SK-N-SH treated with all-trans-retinoic acid at 6 μM for 48 hours (cell line): ENCODE measurements around the gene CPPED1.

Experiments
- ATAC-seq: fragments of 200-7000 bp; cut with Tn5 transposase; 3 replicates; pipeline ENCODE4 v1.9.1; 2020; ENCODE audit warnings: mild to moderate bottlenecking, moderate library complexity
- ARNTL ChIP-seq: fragments of 450-650 bp; formaldehyde crosslinking; IDR thresholded peaks from 2 replicates; pipeline ENCODE4 v1.5.0; 2020; ENCODE audit warnings: low read depth, mild to moderate bottlenecking, moderate library complexity, borderline replicate concordance
- BACH2 ChIP-seq: fragments of 250-450 bp; sonication (Bioruptor Pico); IDR thresholded peaks from 2 replicates; pipeline ENCODE4 v1.9.0; 2021; ENCODE audit warnings: mild to moderate bottlenecking, borderline replicate concordance
- CSDC2 ChIP-seq: fragments of 250-450 bp; sonication (Bioruptor Pico); IDR thresholded peaks from 2 replicates; pipeline ENCODE4 v1.5.0; 2020; ENCODE audit warnings: mild to moderate bottlenecking, moderate library complexity
- ESRRG ChIP-seq: fragments of 250-450 bp; sonication (Bioruptor Pico); IDR thresholded peaks from 2 replicates; pipeline ENCODE4 v1.6.1; 2021; ENCODE audit warnings: mild to moderate bottlenecking
- ISL1 ChIP-seq: fragments of 250-450 bp; sonication (Bioruptor Pico); IDR thresholded peaks from 2 replicates; pipeline ENCODE4 v2.1.2; 2022; ENCODE audit warnings: mild to moderate bottlenecking, moderate library complexity
- OSR1 ChIP-seq: fragments of 250-450 bp; sonication (Bioruptor Pico); IDR thresholded peaks from 2 replicates; pipeline ENCODE4 v1.8.0; 2022; ENCODE audit warnings: moderate library complexity, mild to moderate bottlenecking, inconsistent platforms
- PPARA ChIP-seq: fragments of 250-450 bp; sonication (Bioruptor Pico); IDR thresholded peaks from 2 replicates; pipeline ENCODE4 v1.5.0; 2020; ENCODE audit warnings: mild to moderate bottlenecking, borderline replicate concordance
- RARB ChIP-seq: fragments of 250-450 bp; sonication (Bioruptor Pico); IDR thresholded peaks from 2 replicates; pipeline ENCODE4 v1.8.0; 2021; ENCODE audit warnings: mild to moderate bottlenecking, moderate library complexity
- SNAI2 ChIP-seq: fragments of 250-450 bp; sonication (Bioruptor Pico); IDR thresholded peaks from 2 replicates; pipeline ENCODE4 v1.5.0; 2020; ENCODE audit warnings: mild to moderate bottlenecking, moderate library complexity
- TCF4 ChIP-seq: fragments of 250-450 bp; sonication (Bioruptor Pico); IDR thresholded peaks from 2 replicates; pipeline ENCODE4 v1.8.0; 2021; ENCODE audit warnings: mild to moderate bottlenecking, moderate library complexity, borderline replicate concordance
- TOX ChIP-seq: fragments of 250-450 bp; sonication (Bioruptor Pico); IDR thresholded peaks from 2 replicates; pipeline ENCODE4 v1.8.0; 2021; ENCODE audit warnings: mild to moderate bottlenecking, moderate library complexity, borderline replicate concordance
- ZFP3 ChIP-seq: fragments of 250-450 bp; sonication (Bioruptor Pico); IDR thresholded peaks from 2 replicates; pipeline ENCODE4 v1.5.0; 2020; ENCODE audit warnings: mild to moderate bottlenecking, moderate library complexity
- ZFP30 ChIP-seq: fragments of 450-650 bp; formaldehyde crosslinking; IDR thresholded peaks from 2 replicates; pipeline ENCODE4 v1.5.0; 2022; ENCODE audit warnings: mild to moderate bottlenecking, moderate library complexity
- ZNF565 ChIP-seq: fragments of 450-650 bp; formaldehyde crosslinking; conservative IDR thresholded peaks from 2 replicates; pipeline ENCODE4 v1.5.0; 2020; ENCODE audit warnings: low read depth, mild to moderate bottlenecking, moderate library complexity
- ZNF70 ChIP-seq: fragments of 450-650 bp; formaldehyde crosslinking; IDR thresholded peaks from 2 replicates; pipeline ENCODE4 v1.5.0; 2020; ENCODE audit warnings: mild to moderate bottlenecking, moderate library complexity
- ZNF8 ChIP-seq: fragments of 450-650 bp; formaldehyde crosslinking; IDR thresholded peaks from 2 replicates; pipeline ENCODE4 v1.5.0; 2020; ENCODE audit warnings: mild to moderate bottlenecking, moderate library complexity
- TF ChIP-seq, protein P1 (sequence below): fragments of 250-450 bp; sonication (Bioruptor Pico); IDR thresholded peaks from 2 replicates; pipeline ENCODE4 v1.5.1; 2020; ENCODE audit warnings: low read depth, mild to moderate bottlenecking, moderate library complexity
- TF ChIP-seq, protein P2 (sequence below): fragments of 250-450 bp; sonication (Bioruptor Pico); IDR thresholded peaks from 2 replicates; pipeline ENCODE4 v1.5.1; 2021; ENCODE audit warnings: mild to moderate bottlenecking, moderate library complexity
- TF ChIP-seq, protein P3 (sequence below): fragments of 250-450 bp; sonication (Bioruptor Pico); IDR thresholded peaks from 2 replicates; pipeline ENCODE4 v1.8.0; 2021; ENCODE audit warnings: low read depth, mild to moderate bottlenecking, moderate library complexity, borderline replicate concordance
- TF ChIP-seq, protein P4 (sequence below): fragments of 250-450 bp; sonication (Bioruptor Pico); IDR thresholded peaks from 2 replicates; pipeline ENCODE4 v1.8.0; 2020; ENCODE audit warnings: mild to moderate bottlenecking, moderate library complexity, borderline replicate concordance

The CPPED1 gene

DNA sequence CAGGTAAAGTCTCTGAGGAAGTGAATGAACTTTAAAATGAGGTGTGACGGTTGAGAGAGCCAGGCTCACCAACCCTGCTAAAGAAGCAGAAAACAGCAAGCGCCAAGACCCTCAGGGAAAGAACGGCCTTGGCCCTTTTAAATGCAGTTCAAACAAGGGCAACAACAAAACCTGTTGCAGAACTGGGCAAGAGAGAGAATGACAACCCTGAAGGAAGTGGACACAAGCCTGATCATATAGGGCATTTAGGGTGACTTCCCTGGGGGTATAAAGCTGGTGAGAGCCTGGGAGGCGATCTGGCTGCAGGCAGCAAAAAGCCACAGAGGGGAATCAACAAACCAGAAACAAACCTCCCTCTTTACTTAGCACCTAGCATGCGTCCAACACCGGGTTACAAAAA is 1.0 kb downstream of the CPPED1 start (continued):
- no peak for TF ChIP-seq RARB (CRISPR knock-in tag)

DNA sequence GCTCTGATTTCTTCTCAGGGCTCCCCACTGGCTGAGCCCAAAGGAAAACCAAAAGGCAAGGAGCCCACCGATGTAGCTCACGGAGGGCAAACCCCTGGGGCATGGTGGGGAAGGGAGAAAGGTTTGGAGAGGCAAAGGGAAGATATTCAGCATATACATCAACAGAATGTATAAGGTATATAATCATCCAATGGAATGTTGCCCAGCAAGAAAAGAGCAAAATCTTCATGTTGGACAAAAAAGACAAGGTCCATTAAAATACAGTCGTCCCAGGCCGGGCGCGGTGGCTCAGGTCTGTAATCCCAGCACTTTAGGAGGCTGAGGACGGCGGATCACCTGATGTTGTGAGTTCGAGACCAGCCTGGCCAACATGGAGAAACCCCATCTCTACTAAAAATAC is 1.6 kb downstream of the CPPED1 start:
- TF ChIP-seq, protein P1, sequence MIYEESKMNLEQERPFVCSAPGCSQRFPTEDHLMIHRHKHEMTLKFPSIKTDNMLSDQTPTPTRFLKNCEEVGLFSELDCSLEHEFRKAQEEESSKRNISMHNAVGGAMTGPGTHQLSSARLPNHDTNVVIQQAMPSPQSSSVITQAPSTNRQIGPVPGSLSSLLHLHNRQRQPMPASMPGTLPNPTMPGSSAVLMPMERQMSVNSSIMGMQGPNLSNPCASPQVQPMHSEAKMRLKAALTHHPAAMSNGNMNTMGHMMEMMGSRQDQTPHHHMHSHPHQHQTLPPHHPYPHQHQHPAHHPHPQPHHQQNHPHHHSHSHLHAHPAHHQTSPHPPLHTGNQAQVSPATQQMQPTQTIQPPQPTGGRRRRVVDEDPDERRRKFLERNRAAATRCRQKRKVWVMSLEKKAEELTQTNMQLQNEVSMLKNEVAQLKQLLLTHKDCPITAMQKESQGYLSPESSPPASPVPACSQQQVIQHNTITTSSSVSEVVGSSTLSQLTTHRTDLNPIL (CRISPR knock-in tag) = no peak
- TF ChIP-seq, all 23 proteins: peak for 0

GRCh38 chr16:12801511-12802042 is 2.1 kb downstream of the CPPED1 start:
- ATAC-seq = peak; percentile 13; the same call in 2 of the 3 replicates
- TF ChIP-seq, protein P2, sequence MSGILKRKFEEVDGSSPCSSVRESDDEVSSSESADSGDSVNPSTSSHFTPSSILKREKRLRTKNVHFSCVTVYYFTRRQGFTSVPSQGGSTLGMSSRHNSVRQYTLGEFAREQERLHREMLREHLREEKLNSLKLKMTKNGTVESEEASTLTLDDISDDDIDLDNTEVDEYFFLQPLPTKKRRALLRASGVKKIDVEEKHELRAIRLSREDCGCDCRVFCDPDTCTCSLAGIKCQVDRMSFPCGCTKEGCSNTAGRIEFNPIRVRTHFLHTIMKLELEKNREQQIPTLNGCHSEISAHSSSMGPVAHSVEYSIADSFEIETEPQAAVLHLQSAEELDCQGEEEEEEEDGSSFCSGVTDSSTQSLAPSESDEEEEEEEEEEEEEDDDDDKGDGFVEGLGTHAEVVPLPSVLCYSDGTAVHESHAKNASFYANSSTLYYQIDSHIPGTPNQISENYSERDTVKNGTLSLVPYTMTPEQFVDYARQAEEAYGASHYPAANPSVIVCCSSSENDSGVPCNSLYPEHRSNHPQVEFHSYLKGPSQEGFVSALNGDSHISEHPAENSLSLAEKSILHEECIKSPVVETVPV (CRISPR knock-in tag) = no peak
- TF ChIP-seq OSR1 (CRISPR knock-in tag) (no peak), ZFP30 (CRISPR knock-in tag) (no peak), ZFP3 (CRISPR knock-in tag) (no peak), ZNF8 (CRISPR knock-in tag) (no peak), TOX (no peak), RARB (CRISPR knock-in tag) (no peak), ESRRG (CRISPR knock-in tag) (no peak), TCF4 (no peak), BACH2 (no peak), ARNTL (CRISPR knock-in tag) (no peak), SNAI2 (CRISPR knock-in tag) (no peak), CSDC2 (CRISPR knock-in tag) (no peak), ZNF565 (no peak), ZNF70 (CRISPR knock-in tag) (no peak), PPARA (CRISPR knock-in tag) (no peak)
- TF ChIP-seq, protein P3, sequence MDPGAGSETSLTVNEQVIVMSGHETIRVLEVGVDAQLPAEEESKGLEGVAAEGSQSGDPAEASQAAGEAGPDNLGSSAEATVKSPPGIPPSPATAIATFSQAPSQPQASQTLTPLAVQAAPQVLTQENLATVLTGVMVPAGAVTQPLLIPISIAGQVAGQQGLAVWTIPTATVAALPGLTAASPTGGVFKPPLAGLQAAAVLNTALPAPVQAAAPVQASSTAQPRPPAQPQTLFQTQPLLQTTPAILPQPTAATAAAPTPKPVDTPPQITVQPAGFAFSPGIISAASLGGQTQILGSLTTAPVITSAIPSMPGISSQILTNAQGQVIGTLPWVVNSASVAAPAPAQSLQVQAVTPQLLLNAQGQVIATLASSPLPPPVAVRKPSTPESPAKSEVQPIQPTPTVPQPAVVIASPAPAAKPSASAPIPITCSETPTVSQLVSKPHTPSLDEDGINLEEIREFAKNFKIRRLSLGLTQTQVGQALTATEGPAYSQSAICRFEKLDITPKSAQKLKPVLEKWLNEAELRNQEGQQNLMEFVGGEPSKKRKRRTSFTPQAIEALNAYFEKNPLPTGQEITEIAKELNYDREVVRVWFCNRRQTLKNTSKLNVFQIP = no peak
- TF ChIP-seq, protein P1 (CRISPR knock-in tag) = no peak
- TF ChIP-seq, protein P4, sequence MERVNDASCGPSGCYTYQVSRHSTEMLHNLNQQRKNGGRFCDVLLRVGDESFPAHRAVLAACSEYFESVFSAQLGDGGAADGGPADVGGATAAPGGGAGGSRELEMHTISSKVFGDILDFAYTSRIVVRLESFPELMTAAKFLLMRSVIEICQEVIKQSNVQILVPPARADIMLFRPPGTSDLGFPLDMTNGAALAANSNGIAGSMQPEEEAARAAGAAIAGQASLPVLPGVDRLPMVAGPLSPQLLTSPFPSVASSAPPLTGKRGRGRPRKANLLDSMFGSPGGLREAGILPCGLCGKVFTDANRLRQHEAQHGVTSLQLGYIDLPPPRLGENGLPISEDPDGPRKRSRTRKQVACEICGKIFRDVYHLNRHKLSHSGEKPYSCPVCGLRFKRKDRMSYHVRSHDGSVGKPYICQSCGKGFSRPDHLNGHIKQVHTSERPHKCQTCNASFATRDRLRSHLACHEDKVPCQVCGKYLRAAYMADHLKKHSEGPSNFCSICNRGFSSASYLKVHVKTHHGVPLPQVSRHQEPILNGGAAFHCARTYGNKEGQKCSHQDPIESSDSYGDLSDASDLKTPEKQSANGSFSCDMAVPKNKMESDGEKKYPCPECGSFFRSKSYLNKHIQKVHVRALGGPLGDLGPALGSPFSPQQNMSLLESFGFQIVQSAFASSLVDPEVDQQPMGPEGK (CRISPR knock-in tag) = no peak
- TF ChIP-seq, all 23 proteins: peak for 0

More for the DNA sequence above, 1.6 kb downstream of the CPPED1 start:
- ATAC-seq = no peak

GRCh38 chr16:12800817-12801216 is 2.9 kb downstream of the CPPED1 start:
- ATAC-seq = no peak
- TF ChIP-seq, protein P3 = no peak
- TF ChIP-seq ZNF70 (CRISPR knock-in tag) (no peak), OSR1 (CRISPR knock-in tag) (no peak), BACH2 (no peak), SNAI2 (CRISPR knock-in tag) (no peak), ISL1 (CRISPR knock-in tag) (no peak), ZFP30 (CRISPR knock-in tag) (no peak), CSDC2 (CRISPR knock-in tag) (no peak), TCF4 (no peak), ZNF565 (no peak), PPARA (CRISPR knock-in tag) (no peak), ARNTL (CRISPR knock-in tag) (no peak), ZFP3 (CRISPR knock-in tag) (no peak), TOX (no peak), RARB (CRISPR knock-in tag) (no peak), ESRRG (CRISPR knock-in tag) (no peak)
- TF ChIP-seq, protein P2 (CRISPR knock-in tag) = no peak
- TF ChIP-seq, protein P1 (CRISPR knock-in tag) = no peak
